ENCODE results near the gene CDH23. TPM values are rescaled to one million over a fixed set of nuclear protein-coding genes. Genes with fewer than 3 reads are reported as not detected.

Gene CDH23
- total and polyA plus RNA-seq, 9 of the 15 experiments (the other 6 are each of a cell fraction or from before 2014, with no cell fraction given), result 0.18 to 1.2 (median 0.47) TPM

- FAIRE-seq (no peak), DNase-seq (ENCODE audit: extremely low read depth in 1 of 4, low spot score in 3 of 4) (no peak), ATAC-seq (no peak)
- no peaks in the 10 kb centered on the region for H3K4me1 ChIP-seq (replicated peaks in 1 of 2; ENCODE audit: control insufficient read depth in 2 of 2, insufficient read depth in 2 of 2, low read length in 2 of 2)
- H3K4me3 ChIP-seq, result no peak overlapping the region
- H3K79me2 ChIP-seq (ENCODE audit: control insufficient read depth, insufficient read depth, low read length), result no peaks in the 10 kb centered on the region
- H3K9me3 ChIP-seq (replicated peaks; ENCODE audit: control insufficient read depth, insufficient read depth, low read depth, low read length), result no peaks in the 10 kb centered on the region
- POLR2A ChIA-PET, result no interaction called here
- H3K27me3 ChIP-seq (ENCODE audit: control insufficient read depth in 2 of 2, insufficient read depth in 2 of 2, low read length in 2 of 2), result peaks cover 30 to 76% of the 10 kb centered on the region in 2 experiments
- H2AFZ ChIP-seq (ENCODE audit: low read depth, low read length), result no peak overlapping the region
- 2% methylated on average over 6 of the region's 6 CpGs for WGBS (ENCODE audit: insufficient coverage, low coverage, missing lambda C conversion rate)
- CTCF ChIA-PET (ENCODE audit: low intra/inter-chr PET ratio), result no interaction called here
- H3K27ac ChIP-seq (ENCODE audit: extremely low read depth, low read depth, low read length), result no peak overlapping the region
- TF ChIP-seq, protein P1, sequence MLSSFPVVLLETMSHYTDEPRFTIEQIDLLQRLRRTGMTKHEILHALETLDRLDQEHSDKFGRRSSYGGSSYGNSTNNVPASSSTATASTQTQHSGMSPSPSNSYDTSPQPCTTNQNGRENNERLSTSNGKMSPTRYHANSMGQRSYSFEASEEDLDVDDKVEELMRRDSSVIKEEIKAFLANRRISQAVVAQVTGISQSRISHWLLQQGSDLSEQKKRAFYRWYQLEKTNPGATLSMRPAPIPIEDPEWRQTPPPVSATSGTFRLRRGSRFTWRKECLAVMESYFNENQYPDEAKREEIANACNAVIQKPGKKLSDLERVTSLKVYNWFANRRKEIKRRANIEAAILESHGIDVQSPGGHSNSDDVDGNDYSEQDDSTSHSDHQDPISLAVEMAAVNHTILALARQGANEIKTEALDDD (IDR thresholded peaks at IDR 0.05), result no peak
- TF ChIP-seq MCM2 (IDR thresholded peaks at IDR 0.05; ENCODE audit: low read depth) (no peak), RBM25 (IDR thresholded peaks at IDR 0.05; ENCODE audit: low read depth, low read length, severe bottlenecking) (no peak), TSC22D4 (tag; IDR thresholded peaks at IDR 0.05) (no peak)
- H3K9me1 ChIP-seq (ENCODE audit: control insufficient read depth, insufficient read depth, low read length), result no peaks in the 10 kb centered on the region
- BruUV-seq (replicated peaks), result no TSS peak
- peaks cover 4% of the 10 kb centered on the region; the same call in 1 of the 2 replicates for H4K20me1 ChIP-seq (replicated peaks; ENCODE audit: control insufficient read depth, insufficient read depth, low read length)
- in situ Hi-C loops (cut with MboI) (no loop called here), intact Hi-C loops (cut with micrococcal nuclease) (no loop called here)
- no peak overlapping the region for H3K4me2 ChIP-seq (ENCODE audit: insufficient read depth, low read length)
- H3K36me3 ChIP-seq (ENCODE audit: control insufficient read depth, insufficient read depth, low read length), result no peaks in the 10 kb centered on the region
- H3K9ac ChIP-seq (ENCODE audit: insufficient read depth in 1 of 2, low read depth in 2 of 2, low read length in 2 of 2), result no peak overlapping the region
Observed at GRCh38 chr10:71435571-71436267, 39.0 kb downstream of the CDH23 start.
